Daoy (cell line): Measurements from ENCODE around the gene HNRNPH2. TPM values are rescaled to one million over a fixed set of nuclear protein-coding genes. Genes with fewer than 3 reads are reported as not detected.

Source experiments
- DNase-seq: peaks from one replicate; pipeline ENCODE4 v3.0.0-alpha.2; 2015; ENCODE audit warnings: low read depth
- total RNA-seq: library from RNA; depleted of rRNA; stranded (reverse); fragments of >200 nt; shearing (Covaris generic); gene quantifications from 2 replicates; pipeline ENCODE4 v1.2.3, GENCODE V29; 2014; rRNA removed

Gene HNRNPH2, protein sequence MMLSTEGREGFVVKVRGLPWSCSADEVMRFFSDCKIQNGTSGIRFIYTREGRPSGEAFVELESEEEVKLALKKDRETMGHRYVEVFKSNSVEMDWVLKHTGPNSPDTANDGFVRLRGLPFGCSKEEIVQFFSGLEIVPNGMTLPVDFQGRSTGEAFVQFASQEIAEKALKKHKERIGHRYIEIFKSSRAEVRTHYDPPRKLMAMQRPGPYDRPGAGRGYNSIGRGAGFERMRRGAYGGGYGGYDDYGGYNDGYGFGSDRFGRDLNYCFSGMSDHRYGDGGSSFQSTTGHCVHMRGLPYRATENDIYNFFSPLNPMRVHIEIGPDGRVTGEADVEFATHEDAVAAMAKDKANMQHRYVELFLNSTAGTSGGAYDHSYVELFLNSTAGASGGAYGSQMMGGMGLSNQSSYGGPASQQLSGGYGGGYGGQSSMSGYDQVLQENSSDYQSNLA
- total RNA-seq: 49.1 and 50.6 TPM in 2 replicates

DNA sequence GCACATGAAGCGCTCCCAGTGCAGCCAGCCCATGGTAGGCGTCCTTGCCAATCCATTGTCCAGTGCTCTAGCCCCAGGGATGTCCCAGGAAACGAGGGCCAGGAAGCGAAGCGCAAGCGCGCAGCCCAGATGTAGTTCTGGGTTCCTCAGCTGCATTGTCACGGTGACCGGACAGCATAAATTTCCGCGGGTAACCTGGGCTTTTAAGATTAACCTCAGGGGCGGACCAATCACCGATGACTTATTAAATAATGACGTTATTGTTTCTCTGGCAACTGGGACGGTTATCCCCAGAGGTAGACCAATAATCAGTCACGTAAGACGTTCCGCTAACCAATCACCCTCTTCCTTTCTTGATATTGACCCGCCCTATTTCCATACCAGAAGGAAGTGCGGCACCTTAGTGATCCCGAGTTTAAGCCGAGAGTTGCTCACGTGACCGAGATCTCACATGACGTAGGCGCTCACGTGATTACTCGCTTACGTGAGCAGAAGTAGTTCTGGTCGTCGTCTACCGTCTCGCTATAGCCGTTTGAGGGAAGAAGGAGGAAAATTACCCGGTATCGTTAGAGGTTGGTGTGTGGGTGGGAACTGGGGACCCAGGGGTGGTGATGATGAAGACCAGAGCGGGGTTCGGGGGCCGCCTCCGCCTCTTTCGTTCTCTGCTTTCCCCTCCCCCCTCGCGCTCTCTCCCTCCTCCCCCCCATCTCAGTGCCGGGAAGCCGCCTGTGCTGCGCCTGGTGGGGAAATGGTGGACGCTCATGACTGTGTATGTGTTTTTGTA lies at the start of gene HNRNPH2, which contains the start of gene GLA:
TSS of gene HNRNPH2 (plus strand) at position 475 of the 784 bp plus-strand sequence. CDS start 3,767 bp downstream, outside the sequence.
TSS of gene GLA (minus strand) at position 178 of the 784 bp plus-strand sequence. CDS start at position 156, 22 bp downstream.
- DNase-seq: peak; percentile 94

DNA sequence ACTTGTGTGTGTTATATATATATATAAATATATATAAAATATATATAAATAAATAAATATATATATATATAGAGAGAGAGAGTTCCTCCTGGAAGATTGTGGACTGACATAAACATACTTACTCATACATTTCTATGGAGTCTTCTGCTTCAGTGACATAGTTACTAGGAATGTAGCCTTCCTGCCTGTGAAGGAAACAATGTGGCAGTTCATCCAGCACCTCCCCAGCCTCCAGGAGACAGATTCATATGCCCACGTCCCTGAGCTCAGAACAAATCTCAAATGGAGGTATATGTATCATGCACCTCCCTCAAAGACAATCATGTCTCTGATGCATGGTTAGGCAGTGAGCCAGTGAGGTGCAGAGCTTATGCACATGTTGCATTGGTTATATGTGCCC lies 48.1 kb upstream of the HNRNPH2 start:
- DNase-seq: no peak

GRCh38 chrX:101360390-101360789 lies 47.6 kb upstream of the HNRNPH2 start:
- no peak for DNase-seq

DNA sequence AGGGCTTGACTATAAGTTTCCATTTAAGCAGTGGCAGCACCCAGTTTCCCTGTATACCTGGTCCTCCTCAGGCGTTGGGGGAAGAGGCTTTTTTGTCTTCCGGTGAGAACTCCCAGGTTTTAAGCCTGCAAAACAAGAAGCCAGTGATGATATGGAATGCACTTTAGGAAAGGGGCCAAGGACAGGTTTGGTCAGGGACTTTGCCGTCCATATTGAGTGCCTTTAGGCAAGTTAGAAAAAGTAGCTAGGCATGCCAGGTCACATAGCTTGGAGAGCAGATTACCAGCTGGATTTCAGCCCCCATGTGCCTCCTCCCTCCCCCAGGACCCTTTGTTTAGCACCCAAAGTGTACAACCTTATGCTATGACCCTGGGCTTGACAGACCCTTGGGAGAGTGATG lies 45.9 kb upstream of the HNRNPH2 start:
- DNase-seq: no peak

DNA sequence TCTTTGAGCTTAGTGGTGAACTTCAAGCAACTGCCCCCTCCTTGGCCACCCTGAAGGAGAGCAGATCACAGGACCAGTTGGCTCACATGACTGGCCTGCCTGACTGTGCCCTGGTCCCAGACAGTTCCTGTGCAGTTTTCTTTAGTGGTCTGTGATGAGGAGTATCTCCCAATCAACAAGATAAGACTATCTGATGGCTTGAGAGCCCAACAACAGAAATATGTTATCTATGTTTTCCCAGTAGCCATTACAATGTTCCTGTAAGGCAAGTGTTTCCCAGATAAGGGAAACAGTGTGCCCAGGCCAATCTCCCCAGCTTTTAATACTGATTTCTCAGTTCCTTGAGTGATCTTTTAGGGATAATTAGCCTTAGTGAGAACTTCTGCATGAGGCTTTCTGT lies 45.3 kb upstream of the HNRNPH2 start:
- DNase-seq: no peak

GRCh38 chrX:101365301-101365795 lies 42.7 kb upstream of the HNRNPH2 start:
- DNase-seq: no peak

DNA sequence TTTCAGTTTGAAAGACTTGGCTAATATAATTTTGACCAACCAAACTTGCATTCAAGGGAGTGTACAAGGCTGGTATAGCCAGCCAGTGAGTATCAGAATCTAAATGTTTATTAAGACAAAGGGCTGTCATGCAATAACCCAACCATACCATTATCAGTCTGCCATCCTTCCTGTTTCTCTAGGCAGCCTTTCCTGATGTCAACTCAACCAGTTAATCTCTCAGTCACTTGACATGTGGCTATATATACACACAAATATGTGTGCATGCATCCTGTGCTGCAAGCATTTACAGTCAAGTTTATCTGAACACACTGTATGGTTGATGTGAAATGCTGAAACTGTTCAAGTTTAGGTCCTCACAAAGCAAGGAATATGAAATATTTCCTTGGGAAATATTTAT lies 39.2 kb upstream of the HNRNPH2 start:
- no peak for DNase-seq

DNA sequence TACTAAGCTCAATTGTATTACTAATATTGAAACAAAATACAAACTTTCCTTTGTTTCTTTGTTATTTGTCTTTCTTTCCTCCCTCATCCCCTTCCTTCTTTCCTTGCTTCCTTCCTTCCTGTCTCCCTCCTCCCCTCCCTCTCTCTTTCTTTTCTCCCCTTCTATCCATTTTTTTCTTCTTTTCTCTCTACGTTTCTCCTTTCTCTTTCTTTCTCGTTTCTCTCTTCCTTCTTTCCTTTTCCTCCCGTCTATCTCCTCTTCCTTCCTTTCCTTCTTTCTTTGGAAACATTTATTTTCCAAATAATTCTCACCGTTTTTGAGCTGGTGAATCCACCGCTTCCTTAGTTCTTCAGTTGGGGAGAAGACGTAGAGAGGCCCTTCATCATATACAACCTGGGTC lies 38.3 kb upstream of the HNRNPH2 start:
- DNase-seq: no peak

GRCh38 chrX:101370888-101371504 lies 37.0 kb upstream of the HNRNPH2 start:
- no peak for DNase-seq

- no peak for DNase-seq
Observed at GRCh38 chrX:101377547-101377946, 30.5 kb upstream of the HNRNPH2 start.

DNA sequence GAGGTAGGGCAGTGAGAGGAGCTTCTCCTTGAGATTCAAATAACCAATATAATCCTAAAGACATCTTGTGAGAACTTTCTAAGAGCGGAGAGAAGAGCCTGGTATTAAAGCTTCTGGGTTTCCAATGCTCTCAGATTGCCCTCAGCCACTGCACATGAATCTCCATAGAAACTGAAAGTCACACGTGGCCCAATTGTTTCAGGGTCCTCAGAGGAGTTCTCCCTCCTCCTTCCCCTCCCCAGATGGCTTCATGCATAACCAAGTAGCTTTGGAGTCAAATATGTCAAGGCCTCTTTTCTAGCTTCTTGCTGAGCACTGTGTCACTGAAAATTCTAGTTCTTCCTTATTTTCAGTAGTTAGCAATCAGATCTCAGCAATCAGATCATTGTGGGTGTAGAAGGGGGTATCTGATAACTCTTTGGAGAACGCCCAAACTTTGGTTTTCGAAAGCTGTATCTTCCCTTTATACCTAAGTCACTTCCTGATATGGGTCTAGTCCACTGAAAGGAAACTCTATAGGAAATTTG lies 24.3 kb upstream of the HNRNPH2 start:
- no peak for DNase-seq

DNA sequence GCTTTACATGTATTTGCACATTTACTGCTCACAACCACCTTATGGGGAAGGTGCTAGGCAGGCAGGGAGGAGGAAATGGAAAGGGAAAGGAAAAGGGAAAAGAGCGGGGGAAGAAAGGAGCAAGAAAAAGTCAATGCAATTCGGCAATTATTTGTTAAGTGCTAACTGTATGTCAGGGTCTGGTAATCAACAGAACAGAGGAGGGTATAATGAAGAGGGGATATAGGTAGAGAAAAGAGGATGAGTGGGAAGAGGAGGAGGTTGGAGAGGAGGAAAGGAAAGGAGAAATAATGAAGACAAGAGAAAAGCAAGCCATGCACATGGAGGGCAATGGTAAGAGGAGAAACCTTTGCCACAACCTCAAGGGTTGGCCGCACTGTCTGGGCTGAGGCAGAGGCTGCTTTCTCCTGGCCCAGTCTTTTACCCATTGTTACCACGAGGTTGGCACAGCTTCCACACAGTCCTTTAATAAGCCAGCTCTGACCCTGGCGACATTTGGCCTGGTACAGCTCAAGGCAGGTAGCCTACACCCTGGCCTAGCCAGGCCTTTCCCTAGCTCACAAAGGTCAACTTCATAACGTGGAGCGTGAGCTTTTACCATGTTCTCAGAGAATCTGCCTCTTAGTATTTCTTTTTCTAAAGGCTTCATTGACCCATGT lies 22.9 kb upstream of the HNRNPH2 start:
- no peak for DNase-seq

DNA sequence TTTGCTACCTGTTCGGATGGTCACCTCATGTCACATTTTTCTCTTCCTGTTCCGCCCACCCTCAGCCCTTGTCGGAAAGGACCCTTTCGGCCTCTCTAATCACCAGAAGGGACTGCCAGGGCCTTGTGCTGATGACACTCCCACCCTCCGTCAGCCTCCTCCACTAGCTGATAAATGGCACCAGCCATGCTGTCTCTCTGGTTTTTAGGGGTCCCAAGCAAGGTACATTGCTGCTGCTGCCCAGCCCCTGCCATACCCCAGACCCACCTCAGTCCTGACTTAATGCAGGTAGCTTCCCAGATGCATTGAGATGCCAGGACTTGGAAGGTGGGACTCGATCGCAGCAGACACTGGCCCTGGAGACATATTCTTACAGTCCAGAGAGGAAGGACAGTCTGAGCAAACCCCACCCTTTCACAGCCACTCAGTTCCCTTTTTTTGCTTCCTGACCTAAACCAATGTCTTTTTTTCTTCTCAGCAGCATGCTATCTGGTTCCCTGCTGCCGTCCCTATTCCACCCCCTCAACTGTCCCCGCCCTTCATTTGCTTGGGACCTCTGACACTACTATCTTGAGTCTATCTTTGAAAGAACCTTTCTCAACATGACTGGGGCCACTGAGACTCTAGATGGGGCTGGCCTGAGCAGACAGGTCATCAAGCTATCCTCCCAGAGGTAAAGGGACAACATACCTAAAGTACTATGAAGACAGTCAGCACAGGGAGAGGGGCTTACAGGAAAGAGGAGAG lies 22.1 kb upstream of the HNRNPH2 start, which contains the start of gene BTK:
TSS of gene BTK (minus strand) at position 397 of the 747 bp plus-strand sequence. CDS start 10,907 bp downstream, outside the sequence.
- no peak for DNase-seq

DNA sequence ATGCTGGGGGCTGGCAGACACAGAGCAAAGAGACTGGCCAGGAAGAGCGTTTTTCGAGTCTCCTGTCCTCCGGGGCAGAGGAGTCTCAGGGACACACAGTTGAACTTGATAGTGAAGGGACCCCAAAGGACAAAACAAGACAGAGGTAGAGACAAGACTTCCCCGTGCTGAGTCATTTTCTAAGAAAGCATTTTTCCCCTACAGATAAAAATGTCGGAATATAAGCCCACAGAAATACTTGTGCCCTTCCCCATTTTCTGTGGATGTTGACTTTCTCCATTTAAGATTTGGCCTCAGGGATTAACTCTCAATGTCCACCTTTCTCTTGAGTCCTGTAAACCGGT lies 21.5 kb upstream of the HNRNPH2 start:
- DNase-seq: no peak

DNA sequence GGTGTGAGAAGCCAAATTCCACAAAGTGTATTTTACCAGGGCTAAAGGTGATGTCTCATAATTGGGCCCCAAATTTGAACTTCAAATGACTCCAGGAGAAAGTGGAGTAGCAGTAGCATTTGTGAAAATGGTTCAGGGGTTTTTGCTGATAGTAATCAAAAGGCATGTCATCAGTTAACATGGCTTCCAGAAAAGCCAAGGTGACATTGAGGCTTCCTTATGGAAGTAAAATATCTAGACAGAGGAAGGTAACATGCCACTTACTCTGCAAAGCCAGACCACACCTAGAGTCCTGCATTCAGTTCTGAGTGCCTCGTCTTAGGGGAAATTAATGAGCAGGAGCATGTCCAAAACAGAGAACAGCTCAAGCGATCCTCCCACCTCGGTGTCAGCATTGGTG lies 19.4 kb upstream of the HNRNPH2 start:
- DNase-seq: no peak

DNA sequence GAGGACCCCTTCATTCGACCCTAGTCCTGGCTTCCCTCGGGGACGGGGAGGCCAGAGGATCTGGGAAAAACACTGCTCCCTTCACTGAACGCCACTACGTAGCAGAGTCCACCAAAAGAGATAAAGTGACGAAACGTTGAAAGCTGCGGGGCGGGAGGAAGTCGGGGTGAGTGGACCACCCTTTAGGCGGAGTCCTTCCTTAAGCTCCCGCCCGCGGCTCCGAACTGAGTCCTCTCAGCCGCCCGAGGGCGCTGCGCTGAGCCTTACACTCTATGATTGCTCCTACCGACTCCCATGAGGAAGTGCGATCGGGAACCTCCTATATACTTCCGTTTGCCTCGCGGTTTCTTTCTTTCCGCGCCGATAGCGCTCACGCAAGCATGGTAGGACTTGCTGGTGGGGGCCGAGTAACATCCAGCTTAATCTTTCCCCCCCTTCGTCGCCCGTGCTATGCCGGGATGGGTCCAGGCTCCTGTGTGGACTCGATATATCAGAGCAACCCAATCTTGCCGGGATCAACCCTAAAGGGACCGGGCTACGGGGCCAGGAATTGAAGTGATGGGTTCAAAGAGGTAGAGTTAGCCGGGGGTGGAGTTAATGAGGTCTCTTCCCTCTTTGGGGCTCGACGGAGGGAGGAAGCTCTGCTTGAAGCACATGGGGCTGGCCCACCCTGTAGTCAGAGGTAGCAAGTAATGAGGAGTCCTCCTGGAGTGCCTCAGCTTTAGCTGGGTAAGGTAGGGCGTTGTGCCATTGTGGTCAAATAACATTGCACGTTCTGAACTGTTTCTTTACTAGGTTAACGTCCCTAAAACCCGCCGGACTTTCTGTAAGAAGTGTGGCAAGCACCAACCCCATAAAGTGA lies 17.1 kb upstream of the HNRNPH2 start, which contains the start of gene RPL36A:
TSS of gene RPL36A (plus strand) at position 348 of the 862 bp plus-strand sequence. CDS start at position 381, 33 bp downstream.
- peak; percentile 89 for DNase-seq

- no peak for DNase-seq
Observed at GRCh38 chrX:101391831-101392230, 16.2 kb upstream of the HNRNPH2 start.

GRCh38 chrX:101393530-101394305 lies 14.3 kb upstream of the HNRNPH2 start:
- no peak for DNase-seq

GRCh38 chrX:101394372-101394771 lies 13.7 kb upstream of the HNRNPH2 start:
- DNase-seq: no peak
